PC-9 (cell line): ENCODE data around the gene HPCAL1. TPM values are rescaled to one million over a fixed set of nuclear protein-coding genes. Genes with fewer than 3 reads are reported as not detected.

Experiments used
- BruUV-seq: library from RNA; stranded (reverse); fragments of 400-500 nt; replicated peaks from 2 replicates; lab custom pipeline; 2021; lab: Mats Ljungman, UMichigan
- CTCF ChIA-PET: fragments of 300-600 bp; sonication (Branson Sonifier 250); formaldehyde crosslinking; loops from one replicate; lab custom pipeline; 2022; ENCODE audit warnings: antibody characterized with exemption; lab: Charles Lee
- POLR2A ChIA-PET: fragments of 300-600 bp; sonication (Branson Sonifier 250); formaldehyde crosslinking; loops from one replicate; lab custom pipeline; 2022; ENCODE audit warnings: antibody characterized with exemption; ENCODE audit not compliant: unreplicated experiment; lab: Charles Lee
- DNase-seq, 2 experiments: peaks; one replicate each; pipeline versions ENCODE4 v3.0.0 to v3.0.0-alpha.2; 2015 to 2022; ENCODE audit warnings: mixed read lengths in 1 of 2
- H2AFZ ChIP-seq: fragments of 200-600 bp; sonication (generic); 2 replicates; pipeline ENCODE4 v1.8.1; 2017; ENCODE audit warnings: antibody characterized with exemption
- H3F3A ChIP-seq: fragments of 200-600 bp; sonication (generic); 2 replicates; pipeline ENCODE4 v1.8.1; 2017; ENCODE audit warnings: antibody characterized with exemption, mild to moderate bottlenecking, low read depth; ENCODE audit not compliant: insufficient read depth
- H3K27ac ChIP-seq: fragments of 200-600 bp; sonication (generic); 2 replicates; pipeline ENCODE4 v1.6.1; 2016; ENCODE audit warnings: mixed run types
- H3K27me3 ChIP-seq: fragments of 200-600 bp; sonication (generic); 2 replicates; pipeline ENCODE4 v1.6.1; 2016; ENCODE audit warnings: low read depth, mixed run types; ENCODE audit not compliant: insufficient read depth
- H3K36me3 ChIP-seq: fragments of 200-600 bp; sonication (generic); 2 replicates; pipeline ENCODE4 v1.6.1; 2016; ENCODE audit warnings: low read depth, mixed run types
- H3K4me1 ChIP-seq: fragments of 200-600 bp; sonication (generic); replicated peaks from 2 replicates; pipeline ENCODE4 v1.6.1; 2016; ENCODE audit warnings: mixed run types; ENCODE audit not compliant: insufficient read depth
- H3K4me2 ChIP-seq: fragments of 200-600 bp; sonication (generic); 2 replicates; pipeline ENCODE4 v1.6.1; 2017; ENCODE audit warnings: mixed run types
- H3K4me3 ChIP-seq: fragments of 200-600 bp; sonication (generic); 2 replicates; pipeline ENCODE4 v1.6.1; 2016; ENCODE audit warnings: mixed run types
- H3K79me2 ChIP-seq: fragments of 200-600 bp; sonication (generic); 2 replicates; pipeline ENCODE4 v1.6.1; 2017; ENCODE audit warnings: low read depth, mixed run types
- H3K9me2 ChIP-seq: fragments of 200-600 bp; sonication (generic); 2 replicates; pipeline ENCODE4 v1.8.1; 2017; ENCODE audit warnings: mild to moderate bottlenecking; ENCODE audit not compliant: insufficient read depth
- H3K9me3 ChIP-seq: fragments of 200-600 bp; sonication (generic); 2 replicates; pipeline ENCODE4 v1.8.1; 2016; ENCODE audit warnings: low read depth; ENCODE audit not compliant: insufficient read depth
- H4K20me1 ChIP-seq: fragments of 200-600 bp; sonication (generic); 2 replicates; pipeline ENCODE4 v1.8.1; 2017; ENCODE audit not compliant: insufficient read depth
- CTCF ChIP-seq: fragments of 200-600 bp; sonication (generic); conservative IDR thresholded peaks from 2 replicates; pipeline ENCODE4 v1.6.1; 2017; ENCODE audit warnings: mixed run types, antibody characterized with exemption, mild to moderate bottlenecking, moderate library complexity
- EZH2 ChIP-seq: fragments of 200-600 bp; sonication (generic); IDR thresholded peaks from 2 replicates; pipeline ENCODE4 v1.8.0; 2017; ENCODE audit warnings: antibody characterized with exemption, low read depth
- intact Hi-C: fragments of 100-400 bp; cut with micrococcal nuclease; formaldehyde crosslinking; loops from one replicate; pipeline ENCODE4 v1.10.0; 2022; ENCODE audit not compliant: unreplicated experiment
- total RNA-seq: library from RNA; stranded (reverse); gene quantifications from 2 replicates; pipeline ENCODE4 v1.2.3, GENCODE V29; 2021

Gene HPCAL1
- total RNA-seq, 1 experiment from 2014 or later: 105 TPM

- intact Hi-C loops: loop anchor here (1.0 kb wide), 1 partner anchor 19 kb away; the partner anchor contains the start of gene HPCAL1
- H3K27me3 ChIP-seq: no peaks in the 10 kb centered on the region
- H3K4me2 ChIP-seq: peak overlapping the region; percentile 78
- POLR2A ChIA-PET: interaction anchor here (0.6 to 0.8 kb wide), 5 partner anchors 20 to 440 kb away, joined by 3 to 6 read pairs (median 4); partner anchors contain the start of gene TAF1B
- DNase-seq: peak; percentile 81 to 96
- peaks cover 71% of the 10 kb centered on the region for H3K4me1 ChIP-seq
- H4K20me1 ChIP-seq: no peaks in the 10 kb centered on the region
- H3K79me2 ChIP-seq: no peaks in the 10 kb centered on the region
- TSS peak; percentile 85 for BruUV-seq
- peak overlapping the region; percentile 45; the same call in 1 of the 2 replicates for H2AFZ ChIP-seq
- H3F3A ChIP-seq: peaks cover 53% of the 10 kb centered on the region
- no peak for TF ChIP-seq EZH2
- no peak for TF ChIP-seq CTCF
- peak overlapping the region; percentile 99 for H3K27ac ChIP-seq
- no peaks in the 10 kb centered on the region for H3K9me3 ChIP-seq
- no peaks in the 10 kb centered on the region for H3K36me3 ChIP-seq
- no peaks in the 10 kb centered on the region for H3K9me2 ChIP-seq
- CTCF ChIA-PET: interaction anchor here (0.6 to 0.9 kb wide), 3 partner anchors 18 to 140 kb away, joined by 3 read pairs; partner anchors contain the start of gene HPCAL1
- H3K4me3 ChIP-seq: peak overlapping the region; percentile 29; the same call in 1 of the 2 replicates
These were observed 19.3 kb upstream of the HPCAL1 start for GRCh38 chr2:10283106-10284062.

- Histone ChIP-seq H3F3A (peaks cover 57% of the 10 kb centered on the region), H3K36me3 (no peaks in the 10 kb centered on the region), H3K4me3 (no peak overlapping the region), H3K4me2 (peak overlapping the region; percentile 78), H3K27me3 (no peaks in the 10 kb centered on the region), H3K79me2 (no peaks in the 10 kb centered on the region), H3K27ac (peak overlapping the region; percentile 99), H3K4me1 (peaks cover 80% of the 10 kb centered on the region), H3K9me3 (no peaks in the 10 kb centered on the region), H3K9me2 (no peaks in the 10 kb centered on the region), H2AFZ (no peak overlapping the region), H4K20me1 (no peaks in the 10 kb centered on the region)
- intact Hi-C loops: no loop called here
- CTCF ChIA-PET: interaction anchor here (1.8 kb wide), 1 partner anchor 125 kb away, joined by 5 read pairs; no protein-coding TSS in a partner anchor
- no peak for DNase-seq
- POLR2A ChIA-PET: no interaction called here
- no peak for TF ChIP-seq EZH2
- TF ChIP-seq CTCF: no peak
- no TSS peak for BruUV-seq
These were observed 18.4 kb upstream of the HPCAL1 start for GRCh38 chr2:10284108-10284870.

DNA sequence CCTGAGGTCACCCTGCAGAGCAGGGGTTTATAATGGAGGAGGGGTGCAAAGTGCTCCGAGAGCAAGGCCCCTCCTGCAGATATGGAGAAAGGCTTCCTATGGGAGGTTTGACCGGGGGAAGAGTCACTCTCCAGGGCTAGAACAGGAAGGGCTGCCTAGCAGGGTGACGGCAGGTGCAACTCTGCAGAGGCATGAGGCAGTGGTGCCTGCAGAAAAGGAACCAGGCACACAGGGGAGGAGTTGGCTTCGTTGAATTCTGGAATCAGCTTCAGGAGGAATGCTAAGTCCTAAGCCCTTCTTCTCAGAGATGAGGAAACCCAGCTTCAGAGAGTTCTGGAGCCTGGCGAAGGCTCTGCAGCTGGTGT is 17.5 kb upstream of the HPCAL1 start:
- Histone ChIP-seq H3K4me1 (peaks cover 89% of the 10 kb centered on the region), H2AFZ (0 out of 2 replicates have a peak overlapping the region, but pooled peaks have one; percentile 53), H3K79me2 (no peaks in the 10 kb centered on the region), H3K9me2 (no peaks in the 10 kb centered on the region), H4K20me1 (no peaks in the 10 kb centered on the region), H3K27me3 (no peaks in the 10 kb centered on the region), H3K27ac (peak overlapping the region; percentile 99), H3K9me3 (no peaks in the 10 kb centered on the region), H3K36me3 (no peaks in the 10 kb centered on the region), H3F3A (peaks cover 61% of the 10 kb centered on the region), H3K4me2 (peak overlapping the region; percentile 78), H3K4me3 (no peak overlapping the region; the same call in 1 of the 2 replicates)
- TF ChIP-seq EZH2: no peak
- TF ChIP-seq CTCF: no peak
- DNase-seq: no peak
- ChIA-PET CTCF (interaction anchor here (0.8 to 1.8 kb wide), 2 partner anchors 30 to 124 kb away, joined by 5 to 21 read pairs; no protein-coding TSS in a partner anchor), POLR2A (no interaction called here)
- BruUV-seq: no TSS peak
- intact Hi-C loops: loop anchor here (1.0 to 5.0 kb wide), 2 partner anchors 47 to 124 kb away; no protein-coding TSS in a partner anchor
